ENCODE results near the gene TSACC. TPM values are rescaled to one million over a fixed set of nuclear protein-coding genes. Genes with fewer than 3 reads are reported as not detected.

The TSACC gene
- total and polyA plus RNA-seq, 5 donors from 2014 or later, result 0.39 TPM; not detected in 4

DNA sequence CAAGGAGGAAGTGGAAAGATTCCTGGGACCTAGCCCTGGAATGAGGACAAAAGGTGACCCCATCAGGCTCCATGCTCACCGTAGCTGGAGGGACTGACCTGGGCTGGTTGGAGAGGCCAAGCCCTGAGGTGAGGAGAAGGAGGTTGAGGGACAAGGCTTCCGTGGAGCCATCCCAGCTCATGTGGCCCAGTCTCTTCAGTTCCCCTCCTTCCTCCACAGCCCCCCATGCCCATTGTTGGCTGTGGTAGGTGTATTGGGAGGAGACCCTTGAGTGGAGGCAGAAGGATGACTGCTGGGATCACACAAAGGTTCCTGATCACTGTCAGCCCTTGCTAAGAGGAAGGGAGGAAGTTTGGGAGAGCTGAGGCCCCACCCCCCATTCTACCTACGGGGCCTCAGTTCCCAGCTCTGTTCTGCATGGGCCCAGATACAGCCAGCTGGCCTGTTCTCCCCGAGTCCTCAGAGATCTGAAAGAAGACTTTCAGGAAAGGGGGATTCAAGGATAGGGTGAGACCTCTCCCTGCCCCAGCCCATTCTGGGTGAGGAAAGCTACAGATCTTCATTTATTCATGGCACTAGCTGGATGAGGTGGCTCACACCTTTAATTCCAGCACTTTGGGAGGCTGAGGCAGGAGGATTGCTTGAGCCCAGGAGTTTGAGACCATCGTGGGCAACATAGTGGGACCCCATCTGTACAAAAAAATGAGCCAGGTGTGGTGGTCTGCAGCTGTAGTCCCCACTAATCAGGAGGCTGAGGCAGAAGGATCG is 48.0 kb downstream of the TSACC start:
- peaks cover 5% of the 10 kb centered on the region for H3K4me1 ChIP-seq (ENCODE audit: control insufficient read depth, insufficient read depth, low read length, poor library complexity, severe bottlenecking)
- H3K9me3 ChIP-seq (ENCODE audit: control insufficient read depth in 2 of 2, low read length in 2 of 2), result no peaks in the 10 kb centered on the region
- H3K27ac Mint-ChIP-seq, result peak overlapping the region in 1 of 3 donors; percentile 39
- no peak overlapping the region for H3K27ac ChIP-seq (ENCODE audit: insufficient read depth, low read length, poor library complexity, severe bottlenecking)
- no peak overlapping the region for H3K4me3 ChIP-seq (ENCODE audit: low read depth, low read length)
- peaks cover 3% of the 10 kb centered on the region for H3K27me3 ChIP-seq (ENCODE audit: control insufficient read depth, insufficient read depth, low read length)
- H3K4me3 Mint-ChIP-seq, result no peak overlapping the region
- no peaks in the 10 kb centered on the region for H3K9me3 Mint-ChIP-seq
- ATAC-seq (ENCODE audit: low read depth in 2 of 2) (no peak), DNase-seq (no peak)
- H3K36me3 ChIP-seq (ENCODE audit: control insufficient read depth, insufficient read depth, low read length), result no peaks in the 10 kb centered on the region
- H3K4me1 Mint-ChIP-seq, result peaks cover 0 to 8% (median 5%) of the 10 kb centered on the region in 4 donors
- H3K27me3 Mint-ChIP-seq, result peaks cover 39% of the 10 kb centered on the region
- H3K36me3 Mint-ChIP-seq, result no peaks in the 10 kb centered on the region

DNA sequence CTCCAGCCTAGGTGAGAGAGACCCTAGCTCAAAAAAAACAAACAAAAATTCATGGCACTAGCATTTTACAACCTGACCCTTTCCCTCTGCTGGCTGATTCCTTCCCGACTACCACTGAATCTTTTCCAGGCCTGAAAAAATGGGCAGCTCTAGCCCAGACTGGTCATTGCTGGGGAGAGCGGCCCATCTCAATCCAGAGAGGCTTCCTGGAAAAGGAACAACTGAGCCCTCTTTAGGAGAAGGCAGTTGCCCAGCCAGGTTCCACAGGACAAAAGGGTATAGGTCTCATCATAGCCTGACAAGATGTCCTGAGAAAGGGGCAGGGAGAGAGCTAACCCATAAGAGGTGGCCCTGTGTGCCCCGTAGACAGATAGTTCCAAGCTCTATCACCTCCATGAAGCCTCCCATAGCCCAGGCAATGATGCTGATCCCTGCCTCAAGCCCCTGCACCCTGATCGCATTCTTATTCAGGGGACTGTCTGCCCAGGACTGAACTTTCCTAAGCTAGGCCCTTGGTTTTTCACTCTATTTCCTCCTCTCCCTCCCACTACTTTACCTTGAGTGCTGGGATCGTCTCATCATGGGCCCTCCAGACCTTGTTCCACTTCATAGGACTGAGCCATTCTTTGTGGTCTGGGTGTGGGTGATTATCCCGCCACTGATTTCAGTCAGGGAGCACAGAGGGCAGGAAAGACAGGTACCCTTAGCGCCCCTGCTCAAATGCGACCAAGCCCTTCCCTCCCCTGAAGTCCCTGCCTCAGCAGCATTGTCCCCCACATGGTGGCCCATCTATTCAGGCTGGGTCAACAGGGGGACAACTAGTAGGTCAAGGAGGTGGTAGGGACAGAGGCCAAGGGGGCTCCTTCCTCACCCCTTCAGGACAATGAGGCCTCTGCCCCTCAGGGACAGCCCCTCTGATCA is 48.9 kb downstream of the TSACC start:
- Mint-ChIP-seq H3K36me3 (no peaks in the 10 kb centered on the region), H3K4me3 (no peak overlapping the region), H3K9me3 (no peaks in the 10 kb centered on the region), H3K27ac (peak overlapping the region in 1 of 3 donors; percentile 39), H3K4me1 (peaks cover 0 to 8% (median 5%) of the 10 kb centered on the region in 4 donors), H3K27me3 (peaks cover 39% of the 10 kb centered on the region)
- ATAC-seq (ENCODE audit: low read depth in 2 of 2) (no peak), DNase-seq (no peak)
- no peaks in the 10 kb centered on the region for H3K9me3 ChIP-seq (ENCODE audit: control insufficient read depth in 2 of 2, low read length in 2 of 2)
- no peaks in the 10 kb centered on the region for H3K36me3 ChIP-seq (ENCODE audit: control insufficient read depth, insufficient read depth, low read length)
- H3K27me3 ChIP-seq (ENCODE audit: control insufficient read depth, insufficient read depth, low read length), result peaks cover 3% of the 10 kb centered on the region
- H3K27ac ChIP-seq (ENCODE audit: insufficient read depth, low read length, poor library complexity, severe bottlenecking), result no peak overlapping the region
- H3K4me1 ChIP-seq (ENCODE audit: control insufficient read depth, insufficient read depth, low read length, poor library complexity, severe bottlenecking), result peaks cover 5% of the 10 kb centered on the region
- no peak overlapping the region for H3K4me3 ChIP-seq (ENCODE audit: low read depth, low read length)

DNA sequence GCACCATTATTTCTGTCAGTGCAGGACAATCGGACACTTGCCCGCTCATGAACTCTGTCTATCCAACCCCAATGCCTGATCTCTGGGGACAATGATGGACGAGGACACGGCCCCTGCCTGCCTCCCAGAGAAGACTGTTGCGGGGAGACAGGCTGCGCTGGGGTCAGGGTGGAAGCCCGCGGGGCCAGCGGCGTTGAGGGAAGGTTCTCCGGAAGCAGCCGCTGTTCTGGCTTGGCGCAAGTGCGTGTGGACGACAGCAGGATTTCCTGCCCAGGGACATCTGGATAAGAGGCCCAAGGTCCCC is 49.5 kb downstream of the TSACC start:
- H3K27ac Mint-ChIP-seq, result no peak overlapping the region
- H3K36me3 ChIP-seq (ENCODE audit: control insufficient read depth, insufficient read depth, low read length), result no peaks in the 10 kb centered on the region
- ATAC-seq (ENCODE audit: low read depth in 2 of 2) (no peak), DNase-seq (no peak)
- H3K9me3 Mint-ChIP-seq, result no peaks in the 10 kb centered on the region
- H3K36me3 Mint-ChIP-seq, result no peaks in the 10 kb centered on the region
- H3K4me3 ChIP-seq (ENCODE audit: low read depth, low read length), result no peak overlapping the region
- H3K27ac ChIP-seq (ENCODE audit: insufficient read depth, low read length, poor library complexity, severe bottlenecking), result no peak overlapping the region
- H3K27me3 Mint-ChIP-seq, result peaks cover 39% of the 10 kb centered on the region
- H3K4me3 Mint-ChIP-seq, result no peak overlapping the region
- H3K27me3 ChIP-seq (ENCODE audit: control insufficient read depth, insufficient read depth, low read length), result peaks cover 3% of the 10 kb centered on the region
- peaks cover 0 to 8% (median 5%) of the 10 kb centered on the region in 4 donors for H3K4me1 Mint-ChIP-seq
- H3K9me3 ChIP-seq (ENCODE audit: control insufficient read depth in 2 of 2, low read length in 2 of 2), result no peaks in the 10 kb centered on the region
- peaks cover 5% of the 10 kb centered on the region for H3K4me1 ChIP-seq (ENCODE audit: control insufficient read depth, insufficient read depth, low read length, poor library complexity, severe bottlenecking)

DNA sequence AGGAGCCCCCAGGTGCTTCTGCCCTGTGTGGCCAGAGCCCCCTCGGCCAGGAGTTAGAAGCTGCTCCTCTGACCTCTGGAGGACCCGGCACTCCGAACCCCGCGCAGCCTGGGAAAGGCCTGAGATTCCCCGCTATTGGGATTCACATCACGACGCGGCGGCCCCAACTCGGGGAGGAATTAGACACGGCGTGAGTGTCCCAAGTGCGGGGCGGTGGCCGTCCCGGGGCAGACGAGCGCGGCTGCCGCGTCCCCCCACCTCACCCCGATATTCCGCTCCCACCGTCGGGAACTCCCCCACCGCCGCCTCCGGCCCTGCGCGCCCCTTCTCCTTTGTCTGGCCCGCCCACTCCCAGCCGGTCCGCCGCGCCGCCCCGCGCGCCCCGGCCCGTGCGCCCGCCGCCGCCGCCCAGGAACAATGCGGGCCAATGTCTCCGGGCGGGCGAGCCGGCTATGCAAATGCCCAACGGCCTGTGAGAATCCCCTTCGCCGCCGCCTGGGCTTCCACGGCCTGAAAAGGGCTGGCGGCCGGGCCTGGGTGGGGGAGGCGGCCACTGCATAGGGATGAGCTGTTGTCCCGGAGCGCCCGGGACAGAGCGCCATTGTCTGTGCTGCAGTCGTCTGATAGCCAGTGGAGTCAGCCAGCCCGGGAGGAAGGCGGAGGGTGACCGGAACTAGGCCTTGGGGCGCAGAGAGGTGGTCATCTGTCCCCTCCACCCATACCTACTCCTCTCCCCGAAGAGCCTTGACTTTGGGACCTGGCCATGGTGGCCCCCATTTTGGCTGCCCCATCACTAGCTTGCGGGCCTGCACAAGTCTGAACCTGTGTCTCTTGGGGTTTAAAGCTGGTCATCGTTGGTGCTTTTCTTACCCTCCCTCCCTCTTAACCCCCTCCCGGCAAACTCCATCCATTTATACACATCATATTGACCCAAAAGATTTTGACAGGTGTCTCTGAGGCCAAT is 50.1 kb downstream of the TSACC start:
- Histone ChIP-seq H3K36me3 (ENCODE audit: control insufficient read depth, insufficient read depth, low read length) (no peaks in the 10 kb centered on the region), H3K27me3 (ENCODE audit: control insufficient read depth, insufficient read depth, low read length) (peaks cover 3% of the 10 kb centered on the region), H3K4me3 (ENCODE audit: low read depth, low read length) (no peak overlapping the region), H3K27ac (ENCODE audit: insufficient read depth, low read length, poor library complexity, severe bottlenecking) (no peak overlapping the region), H3K9me3 (ENCODE audit: control insufficient read depth in 2 of 2, low read length in 2 of 2) (no peaks in the 10 kb centered on the region), H3K4me1 (ENCODE audit: control insufficient read depth, insufficient read depth, low read length, poor library complexity, severe bottlenecking) (peaks cover 5% of the 10 kb centered on the region)
- no peaks in the 10 kb centered on the region for H3K36me3 Mint-ChIP-seq
- H3K27me3 Mint-ChIP-seq, result peaks cover 42% of the 10 kb centered on the region
- no peak overlapping the region for H3K27ac Mint-ChIP-seq
- no peak for ATAC-seq (ENCODE audit: low read depth in 2 of 2)
- no peaks in the 10 kb centered on the region for H3K9me3 Mint-ChIP-seq
- no peak for DNase-seq
- H3K4me1 Mint-ChIP-seq, result peaks cover 0 to 8% (median 5%) of the 10 kb centered on the region in 4 donors
- H3K4me3 Mint-ChIP-seq, result no peak overlapping the region

DNA sequence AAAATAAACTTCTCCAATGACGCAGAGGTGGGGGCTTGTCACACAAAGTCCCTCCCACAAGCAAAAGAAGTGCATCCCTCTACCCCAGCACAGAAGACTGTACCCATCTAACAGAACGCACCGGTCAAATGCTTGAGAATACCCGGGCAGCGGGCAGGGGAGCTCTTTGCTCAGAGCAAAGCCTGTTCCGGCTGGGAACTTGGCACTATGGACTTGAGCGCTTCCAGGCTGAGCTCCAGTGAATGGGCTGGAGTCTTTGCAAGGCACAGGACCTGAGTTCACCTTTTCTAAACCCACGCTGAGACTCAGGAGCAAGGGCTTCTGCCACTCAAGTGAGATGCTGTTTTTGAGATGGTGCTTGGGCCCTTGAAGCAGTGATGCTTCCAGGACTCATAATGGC is 51.0 kb downstream of the TSACC start:
- peaks cover 3% of the 10 kb centered on the region for H3K27me3 ChIP-seq (ENCODE audit: control insufficient read depth, insufficient read depth, low read length)
- H3K4me3 ChIP-seq (ENCODE audit: low read depth, low read length), result no peak overlapping the region
- Mint-ChIP-seq H3K4me1 (peaks cover 0 to 8% (median 5%) of the 10 kb centered on the region in 4 donors), H3K36me3 (no peaks in the 10 kb centered on the region), H3K27me3 (peaks cover 41% of the 10 kb centered on the region), H3K27ac (no peak overlapping the region), H3K9me3 (no peaks in the 10 kb centered on the region), H3K4me3 (no peak overlapping the region)
- ATAC-seq (ENCODE audit: low read depth in 2 of 2) (no peak), DNase-seq (no peak)
- no peaks in the 10 kb centered on the region for H3K36me3 ChIP-seq (ENCODE audit: control insufficient read depth, insufficient read depth, low read length)
- no peaks in the 10 kb centered on the region for H3K9me3 ChIP-seq (ENCODE audit: control insufficient read depth in 2 of 2, low read length in 2 of 2)
- peaks cover 5% of the 10 kb centered on the region for H3K4me1 ChIP-seq (ENCODE audit: control insufficient read depth, insufficient read depth, low read length, poor library complexity, severe bottlenecking)
- no peak overlapping the region for H3K27ac ChIP-seq (ENCODE audit: insufficient read depth, low read length, poor library complexity, severe bottlenecking)

DNA sequence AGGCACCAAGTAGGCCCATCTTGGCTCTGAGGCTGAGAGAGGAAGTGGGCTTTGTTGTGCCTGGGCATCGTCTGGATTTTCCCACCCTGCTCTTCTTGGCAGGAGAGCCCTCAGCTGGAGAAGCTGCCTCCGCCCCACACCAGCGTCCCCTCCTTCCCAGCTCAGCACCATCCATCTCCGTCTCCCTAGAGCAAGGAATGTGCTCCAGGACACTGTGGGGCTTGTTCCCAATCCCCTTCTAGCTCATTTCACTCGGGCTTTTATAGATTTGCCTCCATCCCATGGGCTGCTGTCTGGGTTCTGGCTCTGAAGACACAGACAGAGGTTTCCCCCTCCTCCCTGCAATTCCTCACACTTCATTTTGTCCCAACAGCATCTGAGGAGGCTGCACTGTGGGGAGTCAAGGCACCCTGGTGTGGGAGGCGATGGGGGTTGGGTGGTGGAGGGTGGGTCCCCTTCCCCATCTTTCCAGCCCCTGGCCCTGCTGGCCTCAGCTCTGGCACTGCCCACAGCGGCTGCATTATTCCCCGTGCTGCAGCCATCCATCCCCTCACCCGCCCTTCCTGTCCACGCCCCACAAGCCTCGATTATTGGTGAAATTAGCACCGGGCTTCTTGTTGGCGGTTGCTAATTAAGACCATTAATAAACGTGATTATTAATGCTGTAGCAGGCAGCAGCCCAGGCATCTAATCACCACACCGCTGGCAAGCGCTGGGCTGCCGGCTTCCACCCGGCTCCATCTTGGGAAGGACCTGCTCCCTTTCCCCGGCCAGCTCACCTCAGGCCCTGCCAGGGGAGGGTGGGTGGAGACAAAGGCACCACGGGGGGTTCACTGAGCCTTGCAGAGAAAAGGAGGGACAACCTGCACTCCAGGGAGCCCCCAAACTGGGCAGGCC is 52.4 kb downstream of the TSACC start:
- Mint-ChIP-seq H3K27ac (no peak overlapping the region), H3K36me3 (no peaks in the 10 kb centered on the region), H3K9me3 (no peaks in the 10 kb centered on the region), H3K27me3 (peaks cover 37% of the 10 kb centered on the region), H3K4me1 (peaks cover 0 to 8% (median 4%) of the 10 kb centered on the region in 4 donors), H3K4me3 (no peak overlapping the region)
- Histone ChIP-seq H3K27me3 (ENCODE audit: control insufficient read depth, insufficient read depth, low read length) (peaks cover 3% of the 10 kb centered on the region), H3K4me1 (ENCODE audit: control insufficient read depth, insufficient read depth, low read length, poor library complexity, severe bottlenecking) (peaks cover 2% of the 10 kb centered on the region), H3K36me3 (ENCODE audit: control insufficient read depth, insufficient read depth, low read length) (no peaks in the 10 kb centered on the region), H3K27ac (ENCODE audit: insufficient read depth, low read length, poor library complexity, severe bottlenecking) (no peak overlapping the region), H3K9me3 (ENCODE audit: control insufficient read depth in 2 of 2, low read length in 2 of 2) (no peaks in the 10 kb centered on the region), H3K4me3 (ENCODE audit: low read depth, low read length) (no peak overlapping the region)
- ATAC-seq (ENCODE audit: low read depth in 2 of 2) (no peak), DNase-seq (no peak)

DNA sequence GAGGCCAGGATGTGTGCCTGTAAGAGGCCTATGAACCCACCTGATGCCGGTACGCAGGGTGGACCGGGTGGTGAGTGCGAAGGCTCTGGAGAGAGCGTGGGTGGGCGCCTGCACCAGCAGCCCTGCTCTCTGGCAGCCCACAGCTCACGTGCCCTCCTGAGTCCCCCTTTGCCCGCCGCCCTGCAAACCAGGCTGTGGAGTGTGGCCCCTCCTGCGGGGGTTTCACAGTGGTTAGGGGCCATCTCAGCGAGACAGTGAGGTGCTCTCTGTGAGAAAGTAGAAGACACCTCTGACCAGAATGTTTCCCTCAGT is 53.0 kb downstream of the TSACC start:
- no peak for DNase-seq
- H3K4me3 Mint-ChIP-seq, result no peak overlapping the region
- no peaks in the 10 kb centered on the region for H3K36me3 Mint-ChIP-seq
- peaks cover 3% of the 10 kb centered on the region for H3K27me3 ChIP-seq (ENCODE audit: control insufficient read depth, insufficient read depth, low read length)
- no peaks in the 10 kb centered on the region for H3K9me3 ChIP-seq (ENCODE audit: control insufficient read depth in 2 of 2, low read length in 2 of 2)
- H3K27me3 Mint-ChIP-seq, result peaks cover 34% of the 10 kb centered on the region
- no peaks in the 10 kb centered on the region for H3K9me3 Mint-ChIP-seq
- H3K4me1 Mint-ChIP-seq, result peaks cover 0 to 8% (median 0%) of the 10 kb centered on the region in 4 donors
- H3K4me1 ChIP-seq (ENCODE audit: control insufficient read depth, insufficient read depth, low read length, poor library complexity, severe bottlenecking), result no peaks in the 10 kb centered on the region
- no peak overlapping the region for H3K27ac ChIP-seq (ENCODE audit: insufficient read depth, low read length, poor library complexity, severe bottlenecking)
- H3K36me3 ChIP-seq (ENCODE audit: control insufficient read depth, insufficient read depth, low read length), result no peaks in the 10 kb centered on the region
- no peak overlapping the region for H3K27ac Mint-ChIP-seq
- no peak overlapping the region for H3K4me3 ChIP-seq (ENCODE audit: low read depth, low read length)
- no peak for ATAC-seq (ENCODE audit: low read depth in 2 of 2)

Measured in CD4-positive, CD25-positive, alpha-beta regulatory T cell (primary cell).